Gastrocnemius medialis (tissue), 4 donors: ENCODE results near the gene GRHPR. TPM values are rescaled to one million over a fixed set of nuclear protein-coding genes. Genes with fewer than 3 reads are reported as not detected.

Source experiments
- ATAC-seq, 2 donors: fragments of 150-250 bp; one replicate each; pipeline ENCODE4 v1.9.1; 2016
- DNase-seq, 2 donors: peaks; one replicate each; pipeline ENCODE4 v3.0.0-alpha.2; 2019
- H3K27ac ChIP-seq, 4 donors: fragments of 200-600 bp; sonication (generic); 1 replicate in 1 of 4; 2 replicates in 3 of 4; pipeline ENCODE4 v1.5.1; 2016 to 2018; ENCODE audit warnings: mild to moderate bottlenecking in 2 of 4, moderate library complexity in 1 of 4
- H3K27me3 ChIP-seq, 3 donors: fragments of 200-600 bp; sonication (generic) in 2 of 3; 1 replicate in 1 of 3; 2 replicates in 2 of 3; pipeline versions ENCODE4 v1.5.1 to v1.6.0; 2016 to 2019; ENCODE audit warnings: mild to moderate bottlenecking in 1 of 3, moderate library complexity in 1 of 3
- H3K36me3 ChIP-seq, 2 donors: fragments of 200-600 bp; sonication (generic) in 1 of 2; one replicate each; pipeline ENCODE4 v1.5.1; 2017 to 2018
- H3K4me1 ChIP-seq, 2 donors: fragments of 200-600 bp; sonication (generic) in 1 of 2; one replicate each; pipeline ENCODE4 v1.5.1; 2016 to 2017; ENCODE audit warnings: mild to moderate bottlenecking in 2 of 2
- H3K4me3 ChIP-seq, 4 donors: fragments of 200-600 bp; sonication (generic) in 3 of 4; 1 replicate in 1 of 4; 2 replicates in 3 of 4; pipeline ENCODE4 v1.5.1; 2016 to 2019; ENCODE audit warnings: mild to moderate bottlenecking in 2 of 4
- H3K9me3 ChIP-seq, 3 donors: fragments of 200-600 bp; sonication (generic) in 2 of 3; 1 replicate in 1 of 3; 2 replicates in 2 of 3; pipeline ENCODE4 v1.5.1; 2016 to 2019
- POLR2A ChIP-seq, 2 donors: fragments of 450-650 bp; IDR thresholded peaks; one replicate each; pipeline ENCODE4 v1.6.1; 2017; ENCODE audit warnings: antibody characterized with exemption in 2 of 2, mild to moderate bottlenecking in 2 of 2, moderate library complexity in 2 of 2
- in situ Hi-C, 4 donors: fragments of 200-750 bp; cut with MboI; loops; one replicate each; pipeline versions ENCODE4 v1.15.0 to v1.8.0; 2017; ENCODE audit warnings: low sequenced_read_pairs in 4 of 4
- intact Hi-C: fragments of 100-400 bp; cut with DNase I; formaldehyde crosslinking; loops from one replicate; pipeline ENCODE4 v1.15.1; 2023; ENCODE audit warnings: low total_unique reads
- total RNA-seq, 4 donors: library from RNA; depleted of rRNA; stranded (reverse); fragments of >200 nt; gene quantifications; one replicate each; pipeline versions ENCODE4 v1.1.0 to v1.2.3, GENCODE V29; 2016
- TF ChIP-seq, protein P1 (sequence below), 5 experiments: fragments of 450-650 bp in 3 of 5; fragments of 200-600 bp in 2 of 5; sonication (generic) in 2 of 5; IDR thresholded peaks in 4 of 5; conservative IDR thresholded peaks in 1 of 5; 1 replicate in 4 of 5; 2 replicates in 1 of 5; pipeline ENCODE4 v1.5.1; 2016 to 2019; ENCODE audit warnings: antibody characterized with exemption in 5 of 5, mild to moderate bottlenecking in 3 of 5, moderate library complexity in 3 of 5

GRHPR gene
- total RNA-seq, 4 donors from 2014 or later = 119 to 138 (median 128) TPM

DNA sequence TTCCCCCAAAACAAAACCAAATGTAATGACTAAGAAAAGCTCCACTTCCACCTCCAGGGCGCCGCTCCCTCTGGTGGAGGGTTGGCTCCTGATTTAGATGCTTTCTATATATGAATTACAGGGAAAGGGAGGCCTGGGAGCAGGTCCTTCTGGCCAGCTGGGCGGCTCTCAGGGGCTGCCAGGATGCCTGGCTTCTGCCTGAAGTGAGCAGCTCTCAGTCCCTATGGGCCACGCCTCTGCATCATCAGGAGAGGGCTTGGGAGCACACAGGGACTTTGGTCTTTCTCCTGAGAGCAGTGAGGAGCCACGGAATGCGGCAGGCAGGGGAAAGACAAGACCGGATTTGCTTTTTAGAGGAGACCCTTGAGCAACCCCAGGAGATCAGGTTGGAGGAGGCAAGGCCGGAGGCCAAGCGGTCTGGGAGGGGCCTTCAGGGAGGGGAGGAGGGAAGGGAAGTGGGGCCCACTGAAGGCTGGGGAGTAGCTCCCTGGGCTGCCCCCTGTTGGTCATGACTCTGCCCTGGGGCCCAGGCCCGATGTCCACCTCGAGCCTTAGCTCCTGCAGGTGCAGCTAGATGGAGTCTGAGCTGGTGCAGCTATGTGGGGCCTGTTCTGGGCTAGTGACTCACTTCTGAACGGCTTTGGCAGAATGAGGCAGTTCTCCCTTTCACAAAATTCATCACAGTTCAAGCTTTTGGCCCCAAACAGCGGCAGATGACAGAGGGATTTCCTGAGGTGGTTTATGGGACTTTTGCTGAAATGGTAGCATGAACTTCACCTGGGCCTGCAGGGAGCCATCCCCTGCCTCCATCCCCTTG is 11.3 kb upstream of the GRHPR start:
- Histone ChIP-seq H3K9me3 (no peaks in the 10 kb centered on the region), H3K4me1 (peaks cover 5 to 23% of the 10 kb centered on the region in 2 donors), H3K27me3 (no peaks in the 10 kb centered on the region), H3K27ac (no peak overlapping the region), H3K36me3 (no peaks in the 10 kb centered on the region), H3K4me3 (no peak overlapping the region)
- in situ Hi-C loops (loop anchor here in 2 of 4 donors (10.0 kb wide), 2 partner anchors 54 to 74 kb away; partner anchors contain the start of genes POLR1E (in 1 of the 2) and ZBTB5 (in 1 of the 2)), intact Hi-C loops (no loop called here)
- DNase-seq (no peak), ATAC-seq (no peak)
- no peak for TF ChIP-seq POLR2A (IDR thresholded peaks at IDR 0.05)
- TF ChIP-seq, protein P1, sequence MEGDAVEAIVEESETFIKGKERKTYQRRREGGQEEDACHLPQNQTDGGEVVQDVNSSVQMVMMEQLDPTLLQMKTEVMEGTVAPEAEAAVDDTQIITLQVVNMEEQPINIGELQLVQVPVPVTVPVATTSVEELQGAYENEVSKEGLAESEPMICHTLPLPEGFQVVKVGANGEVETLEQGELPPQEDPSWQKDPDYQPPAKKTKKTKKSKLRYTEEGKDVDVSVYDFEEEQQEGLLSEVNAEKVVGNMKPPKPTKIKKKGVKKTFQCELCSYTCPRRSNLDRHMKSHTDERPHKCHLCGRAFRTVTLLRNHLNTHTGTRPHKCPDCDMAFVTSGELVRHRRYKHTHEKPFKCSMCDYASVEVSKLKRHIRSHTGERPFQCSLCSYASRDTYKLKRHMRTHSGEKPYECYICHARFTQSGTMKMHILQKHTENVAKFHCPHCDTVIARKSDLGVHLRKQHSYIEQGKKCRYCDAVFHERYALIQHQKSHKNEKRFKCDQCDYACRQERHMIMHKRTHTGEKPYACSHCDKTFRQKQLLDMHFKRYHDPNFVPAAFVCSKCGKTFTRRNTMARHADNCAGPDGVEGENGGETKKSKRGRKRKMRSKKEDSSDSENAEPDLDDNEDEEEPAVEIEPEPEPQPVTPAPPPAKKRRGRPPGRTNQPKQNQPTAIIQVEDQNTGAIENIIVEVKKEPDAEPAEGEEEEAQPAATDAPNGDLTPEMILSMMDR (IDR thresholded peaks at IDR 0.05 in 4 of 5, conservative IDR thresholded peaks at IDR 0.05 in 1 of 5) = no peak

- intact Hi-C loops = loop anchor here (1.0 kb wide), 1 partner anchor 10 kb away; the partner anchor contains the start of gene GRHPR
These were observed 9.9 kb upstream of the GRHPR start for GRCh38 chr9:37412431-37413151.

GRCh38 chr9:37413311-37413710 is 9.2 kb upstream of the GRHPR start:
- Histone ChIP-seq H3K27me3 (no peaks in the 10 kb centered on the region), H3K9me3 (no peaks in the 10 kb centered on the region), H3K4me3 (no peak overlapping the region), H3K27ac (peak overlapping the region; percentile 37 to 77 (median 62)), H3K36me3 (no peaks in the 10 kb centered on the region), H3K4me1 (peaks cover 5 to 23% of the 10 kb centered on the region in 2 donors)
- intact Hi-C loops = loop anchor here (1.0 kb wide), 1 partner anchor 9 kb away; the partner anchor contains the start of gene GRHPR
- DNase-seq (no peak), ATAC-seq (no peak)
- in situ Hi-C loops = loop anchor here in 2 of 4 donors (10.0 kb wide), 2 partner anchors 51 to 71 kb away; partner anchors contain the start of genes POLR1E (in 1 of the 2) and ZBTB5 (in 1 of the 2)
- TF ChIP-seq, protein P1 (IDR thresholded peaks at IDR 0.05 in 4 of 5, conservative IDR thresholded peaks at IDR 0.05 in 1 of 5) = no peak
- no peak for TF ChIP-seq POLR2A (IDR thresholded peaks at IDR 0.05)

More at GRCh38 chr9:37412431-37413151, 9.9 kb upstream of the GRHPR start:
- Histone ChIP-seq H3K27ac (peak overlapping the region; percentile 46 to 77 (median 62)), H3K4me1 (peaks cover 5 to 23% of the 10 kb centered on the region in 2 donors), H3K27me3 (no peaks in the 10 kb centered on the region), H3K4me3 (peak overlapping the region in 2 of 4 donors; percentile 15 to 22), H3K9me3 (no peaks in the 10 kb centered on the region), H3K36me3 (no peaks in the 10 kb centered on the region)
- TF ChIP-seq POLR2A (IDR thresholded peaks at IDR 0.05) = no peak
- TF ChIP-seq, protein P1 (IDR thresholded peaks at IDR 0.05 in 4 of 5, conservative IDR thresholded peaks at IDR 0.05 in 1 of 5) = no peak
- in situ Hi-C loops = loop anchor here in 2 of 4 donors (10.0 kb wide), 2 partner anchors 52 to 72 kb away; partner anchors contain the start of genes POLR1E (in 1 of the 2) and ZBTB5 (in 1 of the 2)
- ATAC-seq = peak; percentile 45 to 90
- peak in 1 of 2 donors; percentile 89 for DNase-seq

DNA sequence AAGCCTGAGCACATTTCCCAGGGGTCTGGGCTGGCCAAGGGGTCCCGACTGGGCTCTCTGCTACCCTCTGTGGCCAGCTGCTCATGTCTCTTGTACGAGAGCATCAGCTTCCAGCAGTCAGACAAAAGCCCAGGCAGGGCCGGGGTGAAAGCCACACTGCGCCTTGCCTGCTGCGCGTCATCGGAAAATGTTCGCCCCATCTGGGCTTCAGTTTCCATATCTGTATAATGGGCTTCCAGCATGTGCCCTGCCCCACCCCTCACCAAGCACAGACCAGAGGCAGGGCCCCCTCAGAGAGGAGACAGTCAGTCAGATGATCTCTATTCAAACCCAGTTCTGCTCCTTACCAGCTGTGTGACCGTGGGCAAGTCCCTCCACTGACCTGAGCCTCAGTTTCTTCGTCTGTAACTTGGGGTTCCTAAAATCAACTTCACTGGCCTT is 8.0 kb upstream of the GRHPR start:
- no peak for TF ChIP-seq POLR2A (IDR thresholded peaks at IDR 0.05)
- TF ChIP-seq, protein P1 (IDR thresholded peaks at IDR 0.05 in 4 of 5, conservative IDR thresholded peaks at IDR 0.05 in 1 of 5) = no peak
- no peak for ATAC-seq
- in situ Hi-C loops = loop anchor here in 2 of 4 donors (10.0 kb wide), 2 partner anchors 50 to 70 kb away; partner anchors contain the start of genes POLR1E (in 1 of the 2) and ZBTB5 (in 1 of the 2)
- H3K4me3 ChIP-seq = no peak overlapping the region
- no peaks in the 10 kb centered on the region for H3K9me3 ChIP-seq
- H3K4me1 ChIP-seq = peaks cover 5 to 23% of the 10 kb centered on the region in 2 donors
- no peak overlapping the region for H3K27ac ChIP-seq
- intact Hi-C loops = no loop called here
- no peak for DNase-seq
- H3K36me3 ChIP-seq = no peaks in the 10 kb centered on the region
- H3K27me3 ChIP-seq = no peaks in the 10 kb centered on the region
